GM19468 (cell line): ENCODE measurements around the gene RAB15.

ENCODE experiments used
- ATAC-seq: cut with Tn5 transposase; IDR thresholded peaks from one replicate; pipeline ENCODE4 v1.9.1; 2021; ENCODE audit warnings: mild to moderate bottlenecking, moderate library complexity, moderate number of reproducible peaks; ENCODE audit not compliant: unreplicated experiment; ENCODE audit errors: extremely low read depth

The RAB15 gene

DNA sequence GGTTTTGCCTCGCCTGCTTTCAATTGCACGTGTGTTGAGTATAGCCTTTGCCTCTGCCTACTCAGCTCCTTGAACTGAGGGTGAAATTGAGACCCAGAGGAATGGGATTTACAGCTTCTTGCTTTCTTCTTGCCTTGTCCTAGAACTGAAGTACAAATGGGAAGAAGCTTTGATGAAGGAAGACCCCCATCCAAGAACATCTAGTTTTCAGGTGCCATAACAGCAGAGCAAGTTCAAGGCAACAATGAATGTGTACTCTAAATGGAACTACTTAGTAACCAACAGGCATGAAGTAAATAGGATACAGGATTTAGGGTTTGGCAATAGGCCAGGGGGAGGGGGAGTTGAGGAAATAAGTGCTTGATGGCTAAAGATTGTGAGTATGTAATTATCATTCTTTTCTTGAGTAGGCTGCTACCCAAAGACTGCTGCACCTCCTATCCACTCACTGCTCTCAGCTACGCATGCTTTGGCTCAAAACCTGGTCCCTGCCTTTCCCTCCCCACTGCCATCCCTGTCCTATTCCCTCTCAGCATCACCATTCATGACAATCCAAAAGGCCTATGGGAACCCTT lies 31.7 kb downstream of the RAB15 start:
- no peak for ATAC-seq

DNA sequence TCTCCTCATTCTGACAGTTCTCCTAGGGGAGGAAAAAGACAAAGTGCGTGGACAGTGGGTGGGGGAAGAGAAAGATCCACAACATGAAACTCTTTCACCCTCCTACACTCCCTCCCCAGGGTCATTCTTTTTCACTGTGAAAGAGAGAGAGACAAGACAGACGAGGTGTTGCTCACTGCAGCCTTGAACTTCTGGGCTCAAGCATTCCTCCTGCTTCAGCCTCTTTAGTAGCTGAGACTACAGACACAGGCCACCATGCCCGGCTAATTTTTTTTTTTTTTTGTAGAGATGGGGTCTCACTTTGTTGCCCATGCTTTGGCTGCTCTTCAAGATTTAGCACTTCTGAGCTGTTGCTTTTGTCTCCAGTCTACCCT lies 32.3 kb downstream of the RAB15 start:
- ATAC-seq = no peak

DNA sequence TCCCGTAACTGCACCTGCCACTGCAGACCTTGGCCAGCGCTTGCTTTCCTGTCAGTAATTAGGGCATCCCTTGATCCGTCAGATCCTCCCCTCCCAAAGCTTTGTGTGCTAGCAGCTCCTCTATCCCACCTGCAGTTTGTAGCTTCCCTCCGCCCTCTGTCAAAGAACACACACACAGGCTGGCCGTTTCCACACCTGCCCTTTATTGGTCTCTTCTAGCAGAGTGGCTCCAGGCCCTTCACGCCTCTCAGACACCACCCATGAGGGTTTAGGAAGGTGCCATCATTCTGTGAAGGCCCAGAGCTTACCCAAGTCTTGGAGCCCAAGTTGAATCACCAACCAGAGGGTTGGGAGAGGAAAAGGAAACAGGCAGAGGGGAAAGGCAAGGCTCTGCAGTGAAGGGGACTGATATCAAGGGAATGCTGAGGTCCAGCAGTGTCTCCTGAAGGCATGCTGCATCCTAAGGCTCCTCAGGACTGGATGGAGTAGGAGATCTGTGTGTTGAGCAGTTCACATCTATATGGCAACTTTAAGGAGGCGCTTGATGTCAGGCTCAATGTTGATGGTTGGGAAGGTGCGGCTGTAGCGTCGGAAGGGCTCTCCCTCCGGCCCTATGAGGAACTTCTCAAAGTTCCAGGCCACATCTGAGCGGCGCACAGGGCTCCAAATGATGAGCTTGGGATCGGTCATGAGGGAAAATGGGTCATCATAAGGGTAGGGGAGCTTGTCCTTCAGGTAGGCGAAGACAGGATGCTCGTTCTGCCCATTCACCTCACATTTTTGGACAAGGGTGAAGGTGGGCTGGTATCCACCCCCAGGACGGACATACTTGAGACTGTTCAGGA lies 32.9 kb downstream of the RAB15 start:
- no peak for ATAC-seq

DNA sequence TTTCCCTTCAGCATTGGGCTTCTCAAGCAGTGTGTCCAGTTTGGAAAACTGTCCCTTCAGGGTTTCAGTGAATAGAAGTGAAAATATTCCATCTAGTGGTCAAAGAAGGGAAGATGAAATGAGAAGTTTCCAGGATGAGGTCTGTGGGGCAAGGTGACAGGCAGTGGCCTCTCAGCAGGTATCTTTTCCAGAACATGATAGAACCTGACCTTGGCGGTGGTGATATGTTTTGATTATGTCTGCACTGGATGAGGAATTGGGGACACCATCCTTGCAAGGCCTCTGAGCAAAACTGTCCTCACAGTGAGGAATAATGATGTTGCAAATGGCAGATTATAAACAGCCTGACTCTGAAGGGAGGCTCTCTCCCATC lies 34.3 kb downstream of the RAB15 start:
- no peak for ATAC-seq

DNA sequence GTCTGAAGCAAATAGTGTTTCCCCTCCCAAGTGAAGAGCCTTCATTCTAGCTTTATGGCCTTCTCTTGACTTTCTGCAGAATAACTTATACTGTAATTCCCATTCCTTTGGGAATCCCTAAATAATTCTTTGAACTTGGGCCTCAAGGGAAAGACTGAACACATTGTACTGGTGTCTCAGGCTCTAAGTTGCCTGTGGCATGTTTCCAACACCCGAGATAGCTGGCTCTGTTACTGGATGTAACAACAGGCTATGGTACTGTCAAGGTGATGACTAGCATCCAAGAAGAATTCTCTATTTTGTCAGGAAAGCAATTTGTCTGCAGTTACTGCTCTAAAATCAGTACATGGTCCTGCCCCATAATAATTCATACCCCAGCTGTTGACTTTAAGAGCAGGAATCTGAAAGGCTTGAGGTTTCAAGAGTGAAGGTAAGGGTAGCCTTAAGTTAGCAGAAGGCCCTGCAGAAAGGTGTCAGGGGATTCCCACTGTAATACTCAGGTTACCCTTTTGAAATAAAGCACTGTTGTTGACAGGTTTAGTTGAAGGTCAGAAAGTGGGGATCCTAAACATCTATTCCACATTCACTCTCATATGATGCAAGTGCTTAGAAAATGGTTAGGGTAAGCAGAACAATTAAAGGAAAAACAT lies 34.8 kb downstream of the RAB15 start:
- no peak for ATAC-seq

DNA sequence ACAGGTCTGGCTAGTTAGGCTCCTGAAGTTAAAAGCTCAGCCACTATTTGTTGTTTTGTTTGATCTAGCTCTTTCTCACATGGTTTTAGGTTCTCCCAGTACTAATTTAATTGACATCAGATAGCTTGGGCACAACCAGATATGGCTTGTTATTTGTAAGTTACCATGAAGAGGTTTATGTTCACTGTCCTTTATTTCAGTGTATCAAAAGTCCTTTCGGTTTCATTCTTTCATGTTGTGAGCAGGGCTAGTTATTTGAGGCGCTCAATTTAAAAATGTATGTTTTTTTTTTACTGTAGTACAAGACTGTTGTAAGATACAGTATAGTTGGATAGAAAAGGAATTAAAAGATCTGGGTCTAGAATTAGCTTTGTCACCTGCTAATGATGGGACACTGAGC lies 36.6 kb downstream of the RAB15 start:
- no peak for ATAC-seq

DNA sequence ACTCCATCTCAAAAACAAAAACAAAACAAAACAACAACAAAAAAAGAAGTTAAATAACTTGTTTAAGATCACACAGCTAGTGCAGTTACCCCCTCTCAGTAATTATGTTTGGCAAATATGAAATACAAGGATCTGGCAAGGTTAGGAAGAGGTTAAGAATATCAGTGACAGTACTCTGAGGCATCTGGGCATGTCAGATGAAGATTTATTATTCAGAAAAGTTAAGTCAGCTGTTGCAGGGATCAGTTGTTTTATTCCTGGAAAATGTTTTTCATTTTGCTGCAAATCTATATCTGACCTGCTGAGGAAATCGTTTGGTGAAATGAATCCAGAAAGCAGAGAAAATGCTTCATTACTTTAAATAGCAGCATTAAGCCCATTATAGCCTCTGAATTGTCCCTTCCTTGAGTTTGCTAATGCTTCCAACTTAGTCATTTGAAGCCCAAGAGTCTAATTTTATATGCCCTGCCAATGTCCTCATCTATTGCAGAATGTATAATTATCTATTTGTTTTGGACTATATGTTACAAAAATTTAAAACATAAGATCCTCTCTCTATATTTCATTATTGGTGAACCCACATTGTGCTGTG lies 37.7 kb downstream of the RAB15 start:
- ATAC-seq = no peak

DNA sequence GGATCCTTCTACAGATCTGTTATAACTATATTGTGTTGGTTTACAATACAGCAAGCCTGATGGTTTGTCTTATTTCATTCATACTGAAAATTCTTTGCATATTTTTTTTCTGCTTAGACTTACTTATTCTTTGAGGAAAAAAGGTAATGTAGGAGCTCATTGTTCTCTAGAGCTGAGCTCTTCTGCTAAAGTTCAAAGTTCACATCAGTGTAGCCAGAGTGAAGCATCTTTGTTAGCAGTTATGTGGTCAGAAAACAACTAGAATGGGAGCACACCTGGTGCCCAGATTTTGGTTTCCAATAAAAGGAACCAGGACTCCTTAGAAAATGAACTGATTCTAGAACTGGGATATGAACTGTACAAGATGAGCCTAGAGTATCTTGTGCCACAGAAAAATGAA lies 39.9 kb downstream of the RAB15 start:
- no peak for ATAC-seq

DNA sequence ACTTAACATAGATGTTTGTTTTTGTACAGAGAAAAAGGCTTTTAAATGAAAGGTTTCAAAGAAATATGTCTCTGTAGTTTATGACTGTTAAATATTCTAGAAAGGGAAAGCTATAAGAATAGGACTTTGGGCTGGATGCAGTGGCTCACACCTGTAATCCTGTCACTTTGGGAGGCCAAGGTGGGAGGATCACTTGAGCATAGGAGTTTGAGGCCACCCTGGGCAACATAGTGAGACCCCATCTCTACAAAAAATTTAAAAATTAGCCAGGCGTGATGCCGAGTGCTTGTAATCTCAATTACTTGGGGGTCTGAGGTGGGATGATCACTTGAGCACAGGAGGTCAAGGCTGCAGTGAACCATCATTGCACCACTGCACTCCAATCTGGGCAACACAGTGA lies 41.0 kb downstream of the RAB15 start:
- no peak for ATAC-seq

DNA sequence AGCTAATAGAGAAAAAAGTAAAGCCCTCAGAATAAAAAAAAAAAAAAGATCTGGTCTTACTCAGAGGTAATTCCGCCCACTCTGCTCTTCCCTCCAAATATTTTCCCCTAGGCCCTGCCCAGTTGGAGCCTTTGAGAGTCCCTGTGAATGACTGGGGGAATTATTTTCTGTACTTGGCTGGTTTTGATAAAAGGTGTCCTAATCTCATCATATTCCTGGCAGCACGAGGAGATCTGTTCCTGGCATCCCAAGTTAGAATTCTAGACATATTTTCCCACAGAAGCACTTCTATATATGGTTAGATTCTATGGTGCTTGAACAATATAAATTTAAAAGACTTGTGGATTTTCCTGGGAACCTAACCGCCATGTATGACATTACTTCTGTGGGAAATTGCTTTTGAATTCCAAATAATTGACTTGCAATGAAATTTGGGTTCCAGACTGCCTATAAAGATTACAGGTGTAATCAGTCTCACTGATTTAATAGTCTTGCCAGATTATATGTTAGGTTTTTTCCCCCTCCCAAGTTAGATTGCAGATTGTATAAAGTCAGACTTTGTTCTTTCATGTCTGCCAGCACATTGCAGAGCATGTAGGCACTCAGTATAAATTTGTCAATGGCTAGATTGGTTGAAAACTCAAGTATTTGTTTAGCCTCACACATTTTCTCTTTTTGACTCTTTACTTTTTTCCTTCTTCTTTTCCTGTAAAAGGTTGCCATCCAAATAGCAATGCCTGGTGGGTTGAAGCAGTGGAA lies 41.9 kb downstream of the RAB15 start:
- ATAC-seq = no peak

DNA sequence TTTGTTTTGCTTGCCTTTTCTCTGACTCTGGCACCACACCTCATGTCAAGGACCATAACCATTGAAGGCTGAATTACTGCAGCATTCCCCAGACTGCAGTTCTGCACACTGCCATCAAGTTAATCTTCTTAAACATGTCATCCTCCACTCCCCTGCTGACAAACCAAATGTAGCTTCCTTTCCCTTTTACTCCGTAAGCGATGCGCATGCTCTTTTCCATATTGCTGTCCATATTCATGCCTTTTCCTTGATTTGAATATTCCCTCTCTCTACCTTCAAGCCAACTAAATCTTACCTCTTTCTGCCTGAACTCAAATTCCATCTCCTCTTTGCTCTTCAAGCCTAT lies 43.1 kb downstream of the RAB15 start:
- no peak for ATAC-seq

DNA sequence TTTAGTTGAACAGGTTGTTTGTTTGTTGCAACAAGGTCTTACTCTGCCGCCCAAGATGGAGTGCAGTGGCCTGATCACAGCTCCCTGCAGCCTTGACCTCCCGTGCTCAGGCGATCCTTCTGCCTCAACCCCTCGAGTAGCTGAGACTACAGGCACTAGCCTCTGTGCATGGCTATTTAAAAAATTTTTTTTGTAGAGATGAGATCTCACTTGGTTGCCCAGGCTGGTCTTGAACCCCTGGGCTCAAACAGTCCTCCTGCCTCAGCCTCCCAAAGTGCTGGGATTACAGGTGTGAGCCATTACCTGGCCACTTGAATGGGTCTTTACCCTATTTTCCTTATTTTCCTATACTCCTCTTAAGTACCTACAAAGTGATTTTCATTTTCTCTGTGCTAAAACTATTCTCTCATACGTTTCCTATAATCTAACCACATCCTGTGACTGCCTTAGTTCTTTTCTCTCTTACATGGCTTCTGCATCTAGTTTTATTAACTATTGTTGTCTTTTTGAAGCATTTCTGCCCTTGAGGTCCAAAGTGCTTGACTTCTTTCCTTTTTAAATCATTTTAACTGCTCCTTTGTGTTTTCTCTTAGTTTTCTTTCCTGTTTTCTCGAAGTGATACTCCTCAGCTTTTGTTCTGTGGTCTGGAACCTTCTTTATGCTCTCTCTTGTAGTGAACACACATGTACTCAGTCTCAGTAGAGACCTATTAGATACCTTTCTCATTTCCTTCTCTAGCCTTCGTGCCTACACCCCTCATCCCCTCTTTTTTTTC lies 43.7 kb downstream of the RAB15 start:
- peak; percentile 42 for ATAC-seq

DNA sequence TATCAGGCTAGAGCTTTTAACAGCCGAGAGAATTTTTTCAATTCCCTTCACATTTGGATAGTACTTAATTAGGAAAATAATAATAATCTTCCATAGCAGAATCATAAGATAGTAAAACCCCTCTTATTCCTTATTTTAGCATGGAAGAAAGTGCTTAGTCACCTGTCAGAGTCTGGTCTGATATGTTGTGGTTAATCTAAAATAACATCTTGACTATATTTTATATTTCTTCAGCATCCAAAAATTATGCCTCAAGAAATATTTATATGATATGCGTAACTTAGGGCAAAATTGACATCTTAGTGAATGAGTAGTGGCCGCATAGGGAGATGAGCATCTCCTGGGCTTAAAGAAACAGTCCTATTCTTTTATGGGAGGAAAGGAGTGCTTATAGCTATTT lies 45.1 kb downstream of the RAB15 start:
- ATAC-seq = no peak

DNA sequence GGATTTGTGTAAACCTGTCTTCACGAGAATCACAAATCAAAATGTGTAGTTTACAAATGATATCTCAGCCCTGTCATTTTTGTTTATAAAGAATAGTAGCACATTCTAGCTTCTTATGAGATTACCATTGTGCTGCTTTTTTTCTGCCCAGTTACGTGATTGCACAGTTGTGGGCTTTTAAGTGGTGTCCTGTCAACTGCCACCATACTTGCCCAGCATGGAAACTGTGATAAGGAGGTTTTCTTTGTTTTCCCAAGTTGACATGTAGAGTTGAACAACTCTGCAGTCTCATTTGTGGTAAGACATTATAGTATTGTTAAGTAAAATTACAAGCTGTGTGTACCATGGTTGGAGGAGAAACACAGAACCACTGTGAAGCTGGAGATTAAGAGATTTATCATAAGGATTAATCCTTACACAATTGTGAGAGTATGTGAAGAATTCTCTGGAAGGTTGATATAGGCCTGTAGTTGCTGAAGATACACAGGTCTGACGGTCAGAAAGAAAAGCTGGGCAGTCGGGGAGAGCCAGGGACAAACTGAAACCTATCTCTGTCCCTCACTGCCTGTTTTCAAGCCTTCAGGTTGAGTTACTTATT lies 45.6 kb downstream of the RAB15 start:
- ATAC-seq = no peak

DNA sequence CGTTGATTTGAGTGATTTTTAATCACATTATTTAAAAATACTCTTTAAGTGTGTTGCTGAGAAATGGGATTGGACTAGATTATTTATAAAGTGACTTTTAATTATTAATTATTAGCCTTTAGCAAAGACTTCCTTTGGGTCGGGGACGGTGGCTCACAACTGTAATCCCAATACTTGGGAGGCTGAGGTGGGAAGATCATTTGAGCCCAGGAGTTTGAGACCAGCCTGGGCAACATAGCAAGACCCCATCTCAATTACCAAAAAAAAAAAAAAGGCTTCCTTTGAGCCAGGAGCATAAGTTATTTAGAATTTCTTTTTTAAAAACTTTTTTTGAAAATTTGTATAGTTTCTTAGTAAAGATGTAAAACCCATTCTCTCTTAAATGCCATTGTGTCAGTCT lies 49.1 kb downstream of the RAB15 start:
- ATAC-seq = no peak

DNA sequence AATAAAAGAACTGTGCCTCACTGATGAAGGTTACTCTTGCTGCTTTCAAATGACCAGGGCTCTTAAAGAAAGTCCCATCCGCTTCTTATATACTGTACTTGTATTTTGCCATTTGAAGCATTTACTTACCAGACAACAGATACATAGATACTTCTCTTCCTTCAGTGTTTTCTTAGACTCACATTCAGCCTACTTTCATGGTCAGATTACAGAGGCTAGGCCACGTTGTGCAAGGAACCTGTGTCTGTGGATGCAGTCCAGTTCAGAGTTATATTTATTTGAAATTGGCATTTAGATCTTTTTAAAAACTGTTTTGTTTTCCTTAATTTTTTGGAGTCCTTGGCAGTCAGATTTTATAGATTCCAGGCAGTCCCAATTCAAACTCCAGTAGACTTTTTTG lies 51.7 kb downstream of the RAB15 start:
- ATAC-seq = no peak

DNA sequence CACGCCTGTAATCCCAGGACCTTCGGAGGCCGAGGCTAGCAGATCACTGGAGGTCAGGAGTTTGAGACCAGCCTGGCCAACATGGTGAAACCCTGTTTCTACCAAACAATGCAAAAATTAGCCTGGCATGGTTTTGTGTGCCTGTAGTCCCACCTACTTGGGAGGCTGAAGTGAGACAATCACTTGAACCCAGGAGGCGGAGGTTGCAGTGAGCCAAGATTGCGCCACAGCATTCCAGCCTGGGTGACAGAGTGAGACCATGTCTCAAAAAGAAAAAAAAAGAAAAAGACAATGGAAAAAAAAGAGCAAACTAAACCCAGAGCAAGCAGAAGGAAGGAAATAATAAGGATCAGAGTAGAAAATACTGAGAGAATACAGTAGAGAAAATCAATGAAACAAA lies 52.5 kb downstream of the RAB15 start:
- no peak for ATAC-seq

DNA sequence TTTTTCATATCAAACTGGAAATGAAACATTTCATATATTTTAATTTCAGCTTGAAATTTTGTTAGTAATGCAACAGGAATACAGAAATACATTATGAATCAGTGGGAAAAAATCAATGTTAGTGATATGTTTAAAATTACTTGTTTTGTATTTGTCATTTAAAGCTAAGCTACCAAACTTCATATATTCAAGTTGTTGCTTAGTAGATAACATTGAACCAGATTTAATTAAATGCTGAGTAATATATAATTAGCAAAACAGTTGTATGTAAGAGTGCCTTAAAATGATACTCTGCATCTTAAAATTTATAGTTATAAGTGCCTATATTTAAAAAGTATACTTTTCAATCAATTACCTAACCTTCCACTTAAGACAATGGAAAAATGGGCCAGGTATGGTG lies 52.9 kb downstream of the RAB15 start:
- ATAC-seq = no peak

DNA sequence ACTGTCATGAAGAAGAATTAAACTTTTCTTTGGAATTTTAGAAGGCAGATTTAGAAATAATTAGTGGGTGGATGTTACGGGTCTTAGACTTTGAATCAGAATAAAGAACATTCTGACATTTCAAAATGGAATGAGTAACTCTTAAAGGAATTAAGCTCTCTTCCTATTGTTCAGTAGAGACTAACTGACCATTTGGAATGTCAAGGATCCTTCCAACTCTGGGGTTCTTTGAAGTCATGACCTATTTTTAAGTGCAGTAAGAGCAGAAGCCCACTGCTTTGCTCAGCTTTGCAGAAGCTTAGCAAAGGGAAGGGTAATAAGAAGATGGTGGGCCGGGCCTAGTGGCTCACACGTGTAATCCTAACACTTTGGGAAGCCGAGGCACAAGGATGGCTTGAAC lies 53.9 kb downstream of the RAB15 start:
- ATAC-seq = no peak

DNA sequence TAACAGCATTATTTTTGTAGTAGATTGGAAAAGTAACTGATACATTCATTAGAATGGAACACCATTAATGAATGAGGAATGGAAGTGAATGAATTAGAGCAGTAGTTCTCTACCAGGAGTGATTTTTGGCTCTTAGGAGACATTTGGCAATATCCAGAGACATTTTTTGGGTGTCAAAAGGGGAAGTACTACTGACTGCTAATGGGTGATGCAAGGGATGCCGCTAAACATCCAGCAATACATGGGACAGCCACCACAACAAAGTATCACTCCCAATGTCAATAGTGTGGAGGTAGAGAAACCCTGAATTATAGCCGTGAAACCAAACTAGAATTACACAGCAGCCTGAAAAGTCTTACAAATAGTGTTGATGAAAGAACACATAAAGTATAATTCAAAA lies 56.3 kb downstream of the RAB15 start:
- no peak for ATAC-seq
